ENCODE measurements around the gene MBD4.

The MBD4 gene

DNA sequence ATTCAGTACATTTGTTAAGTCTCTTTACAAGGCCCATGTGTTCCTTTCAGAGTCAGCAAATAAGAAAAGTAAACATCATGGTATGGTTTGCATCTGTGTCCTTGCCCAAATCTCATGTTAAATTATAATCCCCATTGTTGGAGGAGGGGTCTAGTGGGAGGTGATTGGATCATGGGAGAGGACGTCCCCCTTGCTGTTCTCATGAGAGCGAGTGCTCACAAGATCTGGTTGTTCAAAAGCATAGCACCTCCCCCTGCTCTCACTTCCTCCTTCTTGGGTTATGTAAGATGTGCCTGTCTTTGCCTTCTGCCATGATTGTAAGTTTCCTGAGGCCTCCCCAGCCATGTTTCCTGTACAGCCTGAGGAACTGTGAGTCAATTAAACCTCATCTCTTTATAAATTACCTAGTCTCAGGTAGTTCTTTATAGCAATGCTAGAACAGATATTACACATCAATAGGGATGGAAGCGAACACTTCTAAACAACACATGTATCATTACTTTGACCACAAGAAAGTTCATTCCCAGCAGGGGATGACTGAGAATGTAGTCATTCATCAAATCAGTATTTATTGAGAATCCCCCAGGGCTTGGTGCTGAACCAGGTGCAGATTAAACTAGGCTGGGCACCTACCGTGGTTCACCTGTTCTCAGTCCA, 15.4 kb downstream of the MBD4 start:
- TF ChIP-seq, protein P1, sequence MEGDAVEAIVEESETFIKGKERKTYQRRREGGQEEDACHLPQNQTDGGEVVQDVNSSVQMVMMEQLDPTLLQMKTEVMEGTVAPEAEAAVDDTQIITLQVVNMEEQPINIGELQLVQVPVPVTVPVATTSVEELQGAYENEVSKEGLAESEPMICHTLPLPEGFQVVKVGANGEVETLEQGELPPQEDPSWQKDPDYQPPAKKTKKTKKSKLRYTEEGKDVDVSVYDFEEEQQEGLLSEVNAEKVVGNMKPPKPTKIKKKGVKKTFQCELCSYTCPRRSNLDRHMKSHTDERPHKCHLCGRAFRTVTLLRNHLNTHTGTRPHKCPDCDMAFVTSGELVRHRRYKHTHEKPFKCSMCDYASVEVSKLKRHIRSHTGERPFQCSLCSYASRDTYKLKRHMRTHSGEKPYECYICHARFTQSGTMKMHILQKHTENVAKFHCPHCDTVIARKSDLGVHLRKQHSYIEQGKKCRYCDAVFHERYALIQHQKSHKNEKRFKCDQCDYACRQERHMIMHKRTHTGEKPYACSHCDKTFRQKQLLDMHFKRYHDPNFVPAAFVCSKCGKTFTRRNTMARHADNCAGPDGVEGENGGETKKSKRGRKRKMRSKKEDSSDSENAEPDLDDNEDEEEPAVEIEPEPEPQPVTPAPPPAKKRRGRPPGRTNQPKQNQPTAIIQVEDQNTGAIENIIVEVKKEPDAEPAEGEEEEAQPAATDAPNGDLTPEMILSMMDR (IDR thresholded peaks at IDR 0.05; ENCODE audit: control extremely low read depth, extremely low read depth, low read depth, missing control alignments), result no peak
- ChIA-PET POLR2A (no interaction called here), CTCF (interaction anchor here (1.3 to 1.8 kb wide), 2 partner anchors 10 to 17 kb away, joined by 3 to 6 read pairs; no protein-coding TSS in a partner anchor)
- no peak for DNase-seq (ENCODE audit: extremely low spot score)

DNA sequence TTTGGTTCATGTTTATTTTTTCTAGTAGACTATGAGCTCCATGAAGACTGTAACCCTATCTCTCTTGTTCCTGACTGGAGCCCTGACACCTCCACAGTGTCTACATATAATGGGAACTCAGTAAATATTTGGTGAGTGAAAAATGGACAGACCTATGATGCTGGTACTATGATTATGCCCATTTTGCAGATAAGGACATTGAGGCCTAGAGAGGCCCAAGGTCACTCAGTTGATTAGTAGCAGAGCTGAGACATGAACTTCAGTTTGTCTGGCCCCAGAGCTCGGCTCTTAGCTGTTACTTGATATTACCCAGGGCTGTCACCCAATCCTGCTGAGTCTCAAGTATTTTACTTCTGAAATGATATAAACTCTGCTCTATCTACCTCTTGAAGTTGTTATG, 16.9 kb downstream of the MBD4 start:
- ChIA-PET POLR2A (interaction anchor here (0.9 kb wide), 1 partner anchor 8 kb away, joined by 3 read pairs; no protein-coding TSS in a partner anchor), CTCF (interaction anchor here (0.6 to 1.8 kb wide), 8 partner anchors 8 to 40 kb away, joined by 3 to 6 read pairs (median 3); no protein-coding TSS in a partner anchor)
- TF ChIP-seq, protein P1 (IDR thresholded peaks at IDR 0.05; ENCODE audit: control extremely low read depth, extremely low read depth, low read depth, missing control alignments), result no peak
- no peak for DNase-seq (ENCODE audit: extremely low spot score)

DNA sequence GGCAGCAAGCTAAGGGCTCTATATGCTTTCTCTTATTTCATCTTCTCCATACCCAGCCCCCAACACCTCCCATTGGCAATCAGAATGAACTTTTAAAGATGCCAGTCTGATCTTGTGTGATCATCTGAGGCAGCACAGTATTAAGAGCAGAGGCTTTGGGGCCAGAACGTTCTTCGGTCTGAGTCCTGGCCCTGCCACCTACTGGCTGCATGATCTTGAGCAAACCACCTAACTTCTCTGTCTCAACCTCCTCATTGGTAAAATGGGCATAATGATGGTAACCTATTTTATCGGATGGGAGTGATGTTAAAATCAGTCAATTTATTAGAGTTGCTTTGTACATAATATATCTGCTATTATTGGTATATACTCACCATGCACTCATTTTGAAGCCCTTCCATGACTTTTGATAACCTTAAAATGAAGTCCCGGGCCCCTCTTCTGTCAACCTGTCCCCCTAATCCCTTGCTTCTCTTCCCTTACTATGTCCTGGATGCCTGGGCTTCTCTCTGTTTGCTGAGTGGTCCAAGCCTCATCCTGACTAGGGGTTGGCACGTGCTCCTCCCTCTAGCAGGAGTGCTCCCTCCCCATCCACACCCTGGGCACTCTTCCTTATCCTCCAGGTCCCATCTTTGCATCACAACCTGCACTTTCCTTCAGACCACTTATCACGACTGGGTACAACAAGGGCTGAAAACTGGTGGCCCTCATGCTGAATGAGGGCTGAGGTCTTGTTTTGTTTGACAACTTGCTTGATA, 17.6 kb downstream of the MBD4 start:
- TF ChIP-seq, protein P1 (IDR thresholded peaks at IDR 0.05; ENCODE audit: control extremely low read depth, extremely low read depth, low read depth, missing control alignments), result no peak
- no peak for DNase-seq (ENCODE audit: extremely low spot score)
- POLR2A ChIA-PET, result interaction anchor here (0.6 kb wide), 1 partner anchor 737 kb away, joined by 5 read pairs; no protein-coding TSS in a partner anchor
- CTCF ChIA-PET, result interaction anchor here (0.6 to 1.8 kb wide), 5 partner anchors 15 to 39 kb away, joined by 3 to 6 read pairs (median 4); no protein-coding TSS in a partner anchor

DNA sequence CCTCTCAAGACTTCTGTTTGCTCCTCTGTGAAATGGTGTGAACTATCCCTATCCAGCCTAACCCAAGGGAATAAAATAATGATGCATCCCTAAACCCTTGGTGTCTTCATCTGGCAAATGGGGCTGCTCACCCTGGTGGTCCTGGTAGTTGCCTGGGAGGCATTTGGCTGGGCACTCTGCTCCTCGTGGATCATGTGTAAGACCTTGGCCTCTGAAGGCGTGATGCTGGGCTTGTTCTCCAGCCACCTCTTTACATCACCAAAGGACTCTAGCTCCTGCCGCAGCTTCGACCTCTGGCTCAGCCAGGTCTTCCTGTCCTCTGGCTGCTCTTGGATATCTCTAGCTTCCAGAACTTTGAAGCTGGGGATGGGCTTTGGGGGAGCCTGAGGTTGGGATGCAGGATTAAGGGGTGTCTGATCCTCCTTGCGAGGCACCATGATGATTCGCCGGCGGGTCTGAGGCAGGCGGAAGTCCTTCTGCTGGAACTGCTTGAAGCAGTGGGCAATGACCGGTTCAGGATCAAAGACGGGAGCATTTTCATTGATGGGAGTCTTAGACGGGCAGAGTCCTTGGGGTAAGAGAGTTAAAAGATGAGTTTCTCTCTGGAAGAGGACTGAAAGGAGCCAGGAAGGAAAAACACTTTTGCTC, 18.4 kb downstream of the MBD4 start:
- POLR2A ChIA-PET, result no interaction called here
- CTCF ChIA-PET, result interaction anchor here (1.3 to 2.1 kb wide), 3 partner anchors 13 to 21 kb away, joined by 5 to 7 read pairs (median 6); no protein-coding TSS in a partner anchor
- no peak for DNase-seq (ENCODE audit: extremely low spot score)
- TF ChIP-seq, protein P1 (IDR thresholded peaks at IDR 0.05; ENCODE audit: control extremely low read depth, extremely low read depth, low read depth, missing control alignments), result no peak

DNA sequence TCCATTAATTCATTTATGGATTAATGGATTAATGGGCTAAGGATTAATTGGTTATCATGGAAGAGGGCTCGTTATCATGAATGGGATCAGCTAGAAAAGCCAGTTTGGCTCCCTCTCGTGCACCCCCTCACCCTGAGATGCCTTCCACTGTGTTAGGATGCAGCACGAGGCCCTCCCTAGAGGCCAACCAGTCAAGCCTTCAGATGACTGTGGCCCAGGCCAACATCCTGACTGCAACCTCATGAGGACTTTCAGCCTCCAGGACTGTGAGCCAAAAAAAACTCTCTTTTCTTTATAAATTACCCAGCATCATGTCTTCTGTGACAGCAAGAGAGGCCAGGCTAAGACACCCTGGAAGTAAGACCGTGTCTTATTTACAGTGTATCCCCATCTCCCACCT, 20.3 kb downstream of the MBD4 start:
- CTCF ChIA-PET, result interaction anchor here (2.0 to 2.1 kb wide), 2 partner anchors 15 to 19 kb away, joined by 6 to 7 read pairs; no protein-coding TSS in a partner anchor

More for the DNA sequence above, 20.3 kb downstream of the MBD4 start:
- TF ChIP-seq, protein P1 (IDR thresholded peaks at IDR 0.05; ENCODE audit: control extremely low read depth, extremely low read depth, low read depth, missing control alignments), result no peak
- POLR2A ChIA-PET, result no interaction called here
- no peak for DNase-seq (ENCODE audit: extremely low spot score)

Measured in GM10248 (cell line).